SK-N-SH (cell line): ENCODE measurements around the gene NCAM1. TPM values are rescaled to one million over a fixed set of nuclear protein-coding genes. Genes with fewer than 3 reads are reported as not detected.

Source experiments
- CTCF ChIA-PET: fragments of 300-600, 350-600 bp; formaldehyde crosslinking; extraction: SDS; loops from one replicate; lab custom pipeline; 2021; lab: Yijun Ruan, JAX
- POLR2A ChIA-PET: fragments of 350-600 bp; sonication (Branson Sonifier 250); formaldehyde crosslinking; extraction: SDS; loops from one replicate; lab custom pipeline; 2020; ENCODE audit warnings: antibody characterized with exemption, inconsistent platforms; lab: Yijun Ruan, JAX
- DNase-seq: peaks from one replicate; pipeline ENCODE4 v3.0.0; 2012
- H2AFZ ChIP-seq: fragments of 200-600 bp; sonication (generic); 2 replicates; pipeline ENCODE4 v1.8.1; 2016; ENCODE audit warnings: antibody characterized with exemption, mild to moderate bottlenecking, low read depth
- H3F3A ChIP-seq: fragments of 200-600 bp; sonication (generic); replicated peaks from 2 replicates; pipeline ENCODE3; 2016; ENCODE audit warnings: antibody characterized with exemption, mild to moderate bottlenecking; ENCODE audit not compliant: insufficient read depth
- H3K27ac ChIP-seq, 2 experiments: fragments of 200-500 bp in 1 of 2; fragments of 200-600 bp in 1 of 2; sonication (Bioruptor generic) in 1 of 2; sonication (generic), shearing (Covaris generic) in 1 of 2; 2 replicates each; pipeline versions ENCODE4 v1.5.1 to v1.6.1; 2014 to 2016; ENCODE audit warnings: low read depth in 2 of 2, inconsistent platforms in 1 of 2, low read length in 1 of 2, mild to moderate bottlenecking in 1 of 2, mixed read lengths in 1 of 2
- H3K27me3 ChIP-seq: fragments of 200-600 bp; sonication (generic), shearing (Covaris generic); 2 replicates; pipeline ENCODE4 v1.6.1; 2016; ENCODE audit warnings: mixed run types; ENCODE audit not compliant: insufficient read depth
- H3K36me3 ChIP-seq, 2 experiments: fragments of 200-500 bp in 1 of 2; fragments of 200-600 bp in 1 of 2; sonication (Bioruptor generic) in 1 of 2; sonication (generic) in 1 of 2; replicated peaks in 1 of 2; 2 replicates each; pipeline versions ENCODE3 to v1.5.1; 2014 to 2016; ENCODE audit warnings: low read length in 1 of 2, mild to moderate bottlenecking in 1 of 2; ENCODE audit not compliant: insufficient read depth in 2 of 2, control insufficient read depth in 1 of 2
- H3K4me1 ChIP-seq, 2 experiments: fragments of 200-500 bp in 1 of 2; fragments of 200-600 bp in 1 of 2; sonication (Bioruptor generic) in 1 of 2; sonication (generic), shearing (Covaris generic) in 1 of 2; 2 replicates each; pipeline versions ENCODE4 v1.5.1 to v1.6.1; 2014 to 2016; ENCODE audit warnings: low read depth in 1 of 2, low read length in 1 of 2, mixed run types in 1 of 2; ENCODE audit not compliant: insufficient read depth in 2 of 2, control insufficient read depth in 1 of 2
- H3K4me2 ChIP-seq: fragments of 200-600 bp; sonication (generic), shearing (Covaris generic); 2 replicates; pipeline ENCODE4 v1.6.1; 2017; ENCODE audit warnings: mixed run types
- H3K4me3 ChIP-seq, 2 experiments: fragments of 200-500 bp in 1 of 2; fragments of 200-600 bp in 1 of 2; sonication (Bioruptor generic) in 1 of 2; sonication (generic), shearing (Covaris generic) in 1 of 2; 2 replicates each; pipeline versions ENCODE4 v1.5.1 to v1.8.1; 2014 to 2016; ENCODE audit warnings: low read depth in 2 of 2, inconsistent platforms in 1 of 2, low read length in 1 of 2, mild to moderate bottlenecking in 1 of 2, mixed read lengths in 1 of 2, moderate library complexity in 1 of 2
- H3K79me2 ChIP-seq: fragments of 200-600 bp; sonication (generic); 2 replicates; pipeline ENCODE4 v1.8.1; 2017; ENCODE audit warnings: mild to moderate bottlenecking; ENCODE audit not compliant: insufficient read depth
- H3K9ac ChIP-seq: fragments of 200-600 bp; sonication (generic); 2 replicates; pipeline ENCODE4 v1.6.1; 2017; ENCODE audit warnings: mixed run types
- H3K9me2 ChIP-seq: fragments of 200-600 bp; sonication (generic); 2 replicates; pipeline ENCODE4 v1.6.1; 2017; ENCODE audit warnings: mixed run types
- H3K9me3 ChIP-seq: fragments of 200-600 bp; sonication (generic); 2 replicates; pipeline ENCODE4 v1.6.1; 2017; ENCODE audit warnings: mixed run types, mild to moderate bottlenecking, moderate library complexity
- H4K20me1 ChIP-seq: fragments of 200-600 bp; sonication (generic); 2 replicates; pipeline ENCODE4 v1.6.1; 2017; ENCODE audit warnings: mild to moderate bottlenecking, mixed run types; ENCODE audit not compliant: insufficient read depth
- ELF1 ChIP-seq: IDR thresholded peaks from 2 replicates; pipeline ENCODE4 v1.4.0; 2012
- EZH2phosphoT487 ChIP-seq: fragments of 200-600 bp; sonication (generic); IDR thresholded peaks from 2 replicates; pipeline ENCODE4 v1.6.1; 2017; ENCODE audit warnings: low read depth, mixed run types, mild to moderate bottlenecking, antibody characterized with exemption, moderate library complexity, borderline replicate concordance
- FOXJ3 ChIP-seq: sonication (generic); formaldehyde crosslinking; IDR thresholded peaks from 2 replicates; pipeline ENCODE4 v1.5.1; 2020; ENCODE audit warnings: mild to moderate bottlenecking, missing genetic modification reagents
- FOXM1 ChIP-seq: IDR thresholded peaks from 2 replicates; pipeline ENCODE4 v1.4.0; 2012; ENCODE audit warnings: low read depth, mild to moderate bottlenecking
- MEF2A ChIP-seq: IDR thresholded peaks from 2 replicates; pipeline ENCODE4 v1.4.0; 2012; ENCODE audit warnings: low read depth, borderline replicate concordance
- MXI1 ChIP-seq: IDR thresholded peaks from 2 replicates; pipeline ENCODE4 v1.6.1; 2012; ENCODE audit warnings: mild to moderate bottlenecking, low read depth, low read length, improper control_type of control experiment
- PBX3 ChIP-seq: IDR thresholded peaks from 2 replicates; pipeline ENCODE4; 2012
- POLR2AphosphoS5 ChIP-seq: IDR thresholded peaks from 2 replicates; pipeline ENCODE4 v1.6.1; 2012; ENCODE audit warnings: low read depth, low read length
- RAD21 ChIP-seq: IDR thresholded peaks from 2 replicates; pipeline ENCODE4 v1.6.1; 2012; ENCODE audit warnings: mild to moderate bottlenecking, low read length
- RCOR1 ChIP-seq: fragments of 150-350 bp; IDR thresholded peaks from 2 replicates; pipeline ENCODE4 v1.6.1; 2017; ENCODE audit warnings: antibody characterized with exemption, low read length
- RFX5 ChIP-seq: IDR thresholded peaks from 2 replicates; pipeline ENCODE4 v1.6.1; 2012; ENCODE audit warnings: mild to moderate bottlenecking, improper control_type of control experiment, low read length
- SIN3A ChIP-seq: IDR thresholded peaks from 2 replicates; pipeline ENCODE4 v1.6.1; 2012; ENCODE audit warnings: low read depth, mild to moderate bottlenecking, low read length, moderate library complexity, borderline replicate concordance
- SMC3 ChIP-seq: IDR thresholded peaks from 2 replicates; pipeline ENCODE4 v1.6.1; 2012; ENCODE audit warnings: low read depth, low read length, improper control_type of control experiment
- TAF1 ChIP-seq: IDR thresholded peaks from 2 replicates; pipeline ENCODE4 v1.6.1; 2012; ENCODE audit warnings: low read depth, mild to moderate bottlenecking, low read length, moderate library complexity, borderline replicate concordance
- TCF12 ChIP-seq: IDR thresholded peaks from 2 replicates; pipeline ENCODE4 v1.4.0; 2012
- WGBS: methylation state at CpG from one replicate; pipeline ENCODE4 v1.1.6; 2017; ENCODE audit warnings: low lambda C conversion rate; 5-methylcytosine and 5-hydroxymethylcytosine counted together
- polyA plus RNA-seq, 3 experiments: library from polyadenylated mRNA; depleted of rRNA; stranded (reverse); fragments of >200 nt; gene quantifications; 2 replicates each; pipeline ENCODE4 v1.2.3, GENCODE V29; 2012
- small RNA-seq, 7 experiments: library from RNA; depleted of rRNA; stranded (forward); fragments of <200 nt; gene quantifications; one replicate each; pipeline ENCODE3, GENCODE V24; 2012
- TF ChIP-seq, protein P1 (sequence below): IDR thresholded peaks from 2 replicates; pipeline ENCODE4 v1.4.0; 2012; ENCODE audit warnings: low read depth, borderline replicate concordance

The NCAM1 gene
- polyA plus RNA-seq, 1 of the 3 experiments (the other 2 are of a cell fraction), result 19.4 TPM

GRCh38 chr11:113324250-113324649, 363.0 kb downstream of the NCAM1 start:
- Histone ChIP-seq H3K9ac (no peak overlapping the region), H3K4me3 (no peak overlapping the region), H3F3A (no peaks in the 10 kb centered on the region)
- no peak for TF ChIP-seq POLR2AphosphoS5
- no peak for TF ChIP-seq TCF12
- no peak for TF ChIP-seq SMC3
- no peak for TF ChIP-seq RCOR1
- no peak for TF ChIP-seq EZH2phosphoT487
- TF ChIP-seq RAD21, result no peak
- TF ChIP-seq TAF1, result no peak
- TF ChIP-seq RFX5, result no peak
- TF ChIP-seq, protein P1, sequence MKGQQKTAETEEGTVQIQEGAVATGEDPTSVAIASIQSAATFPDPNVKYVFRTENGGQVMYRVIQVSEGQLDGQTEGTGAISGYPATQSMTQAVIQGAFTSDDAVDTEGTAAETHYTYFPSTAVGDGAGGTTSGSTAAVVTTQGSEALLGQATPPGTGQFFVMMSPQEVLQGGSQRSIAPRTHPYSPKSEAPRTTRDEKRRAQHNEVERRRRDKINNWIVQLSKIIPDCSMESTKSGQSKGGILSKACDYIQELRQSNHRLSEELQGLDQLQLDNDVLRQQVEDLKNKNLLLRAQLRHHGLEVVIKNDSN, result no peak
- no peak for TF ChIP-seq SIN3A
- no peak for TF ChIP-seq MEF2A
- no peak for TF ChIP-seq FOXJ3 (CRISPR knock-in tag)
- TF ChIP-seq FOXM1, result no peak
- TF ChIP-seq ELF1, result no peak
- TF ChIP-seq MXI1, result no peak
- TF ChIP-seq PBX3, result no peak
- TF ChIP-seq, all 33 proteins: peak for 0
- Histone ChIP-seq H3K27ac (no peak overlapping the region), H3K4me2 (no peak overlapping the region), H3K27me3 (no peaks in the 10 kb centered on the region), H3K36me3 (peaks cover 13 to 45% of the 10 kb centered on the region in 2 experiments), H3K4me1 (no peaks in the 10 kb centered on the region), H3K9me3 (no peaks in the 10 kb centered on the region), H2AFZ (no peak overlapping the region), H3K9me2 (no peaks in the 10 kb centered on the region), H4K20me1 (no peaks in the 10 kb centered on the region), H3K79me2 (no peaks in the 10 kb centered on the region)
- ChIA-PET POLR2A (no interaction called here), CTCF (interaction anchor here (0.6 to 2.6 kb wide), 4 partner anchors 11 to 1351 kb away, joined by 3 to 7 read pairs (median 4); no protein-coding TSS in a partner anchor)
- 95% methylated on average over 5 of the region's 5 CpGs for WGBS
- no peak for DNase-seq

Small RNA genes lying within 50 kb of the gene (small RNA-seq; reads per million reads assigned to genes)
- gene RNU7-187P, result 0 reads per million in 7 experiments
